GM12878 (cell line): ENCODE results near the gene DDX10. TPM values are rescaled to one million over a fixed set of nuclear protein-coding genes. Genes with fewer than 3 reads are reported as not detected.

Source experiments
- ATAC-seq: fragments of 200-7000 bp; cut with Tn5 transposase; 3 replicates; pipeline ENCODE4 v1.9.1; 2020; ENCODE audit warnings: mild to moderate bottlenecking, moderate library complexity
- BruUV-seq: library from RNA; stranded (reverse); fragments of 400-500 nt; replicated peaks from 2 replicates; lab custom pipeline; 2021; lab: Mats Ljungman, UMichigan
- CTCF ChIA-PET: fragments of 300-600 bp; sonication (Branson Sonifier 250); formaldehyde crosslinking; extraction: SDS; loops from one replicate; lab custom pipeline; 2021; ENCODE audit warnings: inconsistent platforms; lab: Yijun Ruan, JAX
- POLR2A ChIA-PET: fragments of 350-600 bp; formaldehyde crosslinking; extraction: SDS; loops from one replicate; lab custom pipeline; 2021; ENCODE audit warnings: inconsistent platforms; lab: Charles Lee
- RAD21 ChIA-PET: fragments of 300-600 bp; sonication (Branson Sonifier 250); formaldehyde crosslinking; loops from one replicate; lab custom pipeline; 2023; ENCODE audit warnings: antibody characterized with exemption; ENCODE audit not compliant: unreplicated experiment; lab: Charles Lee
- SMC1A ChIA-PET: fragments of 300-600 bp; sonication (Branson Sonifier 250); formaldehyde crosslinking; loops from one replicate; lab custom pipeline; 2023; ENCODE audit not compliant: unreplicated experiment, uncharacterized antibody; lab: Charles Lee
- DNase-seq: peaks from one replicate; pipeline ENCODE4 v3.0.0-alpha.2; 2011; ENCODE audit warnings: low read depth, low spot score
- FAIRE-seq: peaks from 3 replicates; lab custom pipeline; 2011; peaks lifted over from hg19 to GRCh38; lab: Jason Lieb, UNC
- H2AFZ ChIP-seq: 2 replicates; pipeline ENCODE4 v1.6.0; 2011; ENCODE audit warnings: low read depth, low read length, control low read depth; ENCODE audit not compliant: control insufficient read depth
- H3K27ac ChIP-seq: 2 replicates; pipeline ENCODE4 v1.5.1; 2011; ENCODE audit warnings: control low read depth; ENCODE audit not compliant: control insufficient read depth, insufficient read depth
- H3K27me3 ChIP-seq, 2 experiments: replicated peaks in 1 of 2; 2 replicates each; pipeline versions ENCODE4 v1.6.0 to v1.6.1; 2011; ENCODE audit warnings: low read length in 1 of 2; ENCODE audit not compliant: control insufficient read depth in 2 of 2, insufficient read depth in 2 of 2
- H3K36me3 ChIP-seq, 2 experiments: 2 replicates each; pipeline ENCODE4 v1.5.1; 2011; ENCODE audit warnings: low read length in 1 of 2; ENCODE audit not compliant: control insufficient read depth in 2 of 2, insufficient read depth in 2 of 2
- H3K4me1 ChIP-seq: 2 replicates; pipeline ENCODE4 v1.6.1; 2011; ENCODE audit warnings: mild to moderate bottlenecking, low read length, moderate library complexity, mixed read lengths; ENCODE audit not compliant: control insufficient read depth, insufficient read depth
- H3K4me2 ChIP-seq: 2 replicates; pipeline ENCODE4 v1.6.0; 2011; ENCODE audit warnings: control low read depth; ENCODE audit not compliant: control insufficient read depth, insufficient read depth
- H3K4me3 ChIP-seq: fragments of 200-600 bp; sonication (generic); 2 replicates; pipeline ENCODE4 v1.5.1; 2016
- H3K79me2 ChIP-seq: 2 replicates; pipeline ENCODE4 v1.6.0; 2011; ENCODE audit warnings: low read length; ENCODE audit not compliant: control insufficient read depth, insufficient read depth
- H3K9ac ChIP-seq: 2 replicates; pipeline ENCODE4 v1.8.0; 2011; ENCODE audit warnings: low read length, control low read depth, mixed read lengths; ENCODE audit not compliant: control insufficient read depth, insufficient read depth
- H3K9me3 ChIP-seq: replicated peaks from 3 replicates; pipeline ENCODE4 v1.5.1; 2011; ENCODE audit warnings: mild to moderate bottlenecking, low read length; ENCODE audit not compliant: control insufficient read depth, insufficient read depth
- H4K20me1 ChIP-seq: 2 replicates; pipeline ENCODE4 v1.6.0; 2011; ENCODE audit not compliant: control insufficient read depth, insufficient read depth
- BCL11A ChIP-seq: IDR thresholded peaks from 2 replicates; pipeline ENCODE4 v1.6.1; 2011; ENCODE audit warnings: low read depth, low read length
- CHD2 ChIP-seq: IDR thresholded peaks from 2 replicates; pipeline ENCODE4 v1.6.1; 2011; ENCODE audit warnings: low read depth, low read length, improper control_type of control experiment, borderline replicate concordance
- EZH2 ChIP-seq: IDR thresholded peaks from 2 replicates; pipeline ENCODE4 v1.6.1; 2012; ENCODE audit warnings: low read depth, mild to moderate bottlenecking, control low read depth, inconsistent platforms, low read length, borderline replicate concordance; ENCODE audit not compliant: control insufficient read depth
- FOS ChIP-seq: IDR thresholded peaks from 3 replicates; pipeline ENCODE4 v1.6.1; 2011; ENCODE audit warnings: borderline replicate concordance; ENCODE audit not compliant: insufficient read length; ENCODE audit errors: extremely low read depth
- HDGF ChIP-seq: fragments of 450-650 bp; IDR thresholded peaks from 2 replicates; pipeline ENCODE4 v1.6.1; 2016; ENCODE audit warnings: antibody characterized with exemption
- IKZF2 ChIP-seq, 2 experiments: fragments of 450-650 bp; IDR thresholded peaks; 2 replicates each; pipeline ENCODE4 v1.6.1; 2017; ENCODE audit warnings: mild to moderate bottlenecking in 2 of 2, moderate library complexity in 2 of 2
- MYB ChIP-seq: fragments of 150-350 bp; IDR thresholded peaks from 2 replicates; pipeline ENCODE4 v1.6.1; 2014; ENCODE audit warnings: mild to moderate bottlenecking, low read depth, low read length, borderline replicate concordance
- PAX5 ChIP-seq: IDR thresholded peaks from 2 replicates; pipeline ENCODE4 v1.6.1; 2011; ENCODE audit warnings: low read depth, low read length, borderline replicate concordance
- RAD21 ChIP-seq: IDR thresholded peaks from 2 replicates; pipeline ENCODE4 v1.6.1; 2011; ENCODE audit warnings: mild to moderate bottlenecking, low read depth, low read length, moderate library complexity; ENCODE audit not compliant: insufficient read depth
- RFX5 ChIP-seq: IDR thresholded peaks from 2 replicates; pipeline ENCODE4 v1.6.1; 2011; ENCODE audit warnings: low read depth, low read length, improper control_type of control experiment
- SMC3 ChIP-seq: IDR thresholded peaks from 2 replicates; pipeline ENCODE4 v1.6.1; 2011; ENCODE audit warnings: low read length, improper control_type of control experiment, borderline replicate concordance
- WGBS: methylation state at CpG from one replicate; pipeline ENCODE4 v1.1.6; 2016; ENCODE audit warnings: low lambda C conversion rate; ENCODE audit not compliant: insufficient replicate concordance, insufficient coverage; ENCODE audit errors: missing lambda C conversion rate; 5-methylcytosine and 5-hydroxymethylcytosine counted together
- in situ Hi-C: fragments of 300-500 bp; cut with MboI; formaldehyde crosslinking; loops from 9 replicates; pipeline ENCODE4 v1.14.3; 2018; ENCODE audit warnings: mixed read lengths
- intact Hi-C: fragments of 100-400 bp; cut with micrococcal nuclease; formaldehyde crosslinking; loops from one replicate; pipeline ENCODE4 v1.14.2; 2022; ENCODE audit not compliant: unreplicated experiment
- polyA plus RNA-seq, 11 experiments: library from polyadenylated mRNA; depleted of rRNA in 4 of 11; unstranded in 6 of 11; stranded (reverse) in 5 of 11; fragments of >200 nt; fragmentation: Nextera tagmentation in 4 of 11; fragmentation: Illumina TruSeq in 1 of 11; extraction: Ambion mirVana in 4 of 11; extraction: Trizol in 1 of 11; gene quantifications; 1 replicate in 1 of 11; 2 replicates in 10 of 11; pipeline versions ENCODE4 v1.2.1 to v1.2.3, GENCODE V29; 2011 to 2016; ENCODE audit warnings: inconsistent platforms in 2 of 11, missing spikeins in 2 of 11, low read depth in 1 of 11
- total RNA-seq, 4 experiments: library from RNA; depleted of rRNA in 3 of 4; stranded (reverse); fragments of >200 nt in 3 of 4; fragmentation: Illumina TruSeq in 1 of 4; extraction: Trizol in 1 of 4; gene quantifications; 2 replicates each; pipeline versions ENCODE4 v1.2.1 to v1.2.3, GENCODE V29; 2013 to 2021
- TF ChIP-seq, protein P1 (sequence below): fragments of 450-650 bp; IDR thresholded peaks from 2 replicates; pipeline ENCODE4 v1.6.1; 2018; ENCODE audit warnings: mild to moderate bottlenecking, low read depth, moderate library complexity; ENCODE audit not compliant: partially characterized antibody
- TF ChIP-seq, protein P2 (sequence below): fragments of 450-650 bp; IDR thresholded peaks from 2 replicates; pipeline ENCODE4 v1.6.1; 2016; ENCODE audit warnings: mild to moderate bottlenecking
- TF ChIP-seq, protein P3 (sequence below): IDR thresholded peaks from 2 replicates; pipeline ENCODE4 v1.6.1; 2011; ENCODE audit warnings: borderline replicate concordance, low read depth, mild to moderate bottlenecking, moderate library complexity, low read length; ENCODE audit not compliant: insufficient read depth, poor library complexity, severe bottlenecking

DDX10 gene
- total and polyA plus RNA-seq, 10 of the 15 experiments (the other 5 are each of a cell fraction or from before 2014, with no cell fraction given): 20.9 to 51.5 (median 31.9) TPM

DNA sequence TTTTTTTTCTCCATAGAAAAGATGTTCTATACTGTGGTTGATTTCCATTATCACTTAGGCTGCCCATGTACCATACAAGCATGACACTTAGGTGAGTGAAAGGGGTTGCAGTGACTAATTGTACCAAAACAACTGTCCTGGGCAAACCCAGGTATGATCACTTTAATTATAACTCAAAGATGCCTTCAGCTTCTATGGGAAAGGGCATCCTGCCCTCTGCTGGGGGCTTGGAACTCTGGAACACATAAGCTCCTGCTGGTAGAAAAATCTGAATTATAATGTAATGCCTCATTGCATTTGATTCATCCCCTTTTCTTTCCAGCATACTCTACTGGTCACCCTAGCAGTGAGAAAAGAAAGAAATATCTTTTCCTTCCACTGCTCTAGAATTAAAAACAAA, 206.3 kb downstream of the DDX10 start (continued):
- TF ChIP-seq, protein P1, sequence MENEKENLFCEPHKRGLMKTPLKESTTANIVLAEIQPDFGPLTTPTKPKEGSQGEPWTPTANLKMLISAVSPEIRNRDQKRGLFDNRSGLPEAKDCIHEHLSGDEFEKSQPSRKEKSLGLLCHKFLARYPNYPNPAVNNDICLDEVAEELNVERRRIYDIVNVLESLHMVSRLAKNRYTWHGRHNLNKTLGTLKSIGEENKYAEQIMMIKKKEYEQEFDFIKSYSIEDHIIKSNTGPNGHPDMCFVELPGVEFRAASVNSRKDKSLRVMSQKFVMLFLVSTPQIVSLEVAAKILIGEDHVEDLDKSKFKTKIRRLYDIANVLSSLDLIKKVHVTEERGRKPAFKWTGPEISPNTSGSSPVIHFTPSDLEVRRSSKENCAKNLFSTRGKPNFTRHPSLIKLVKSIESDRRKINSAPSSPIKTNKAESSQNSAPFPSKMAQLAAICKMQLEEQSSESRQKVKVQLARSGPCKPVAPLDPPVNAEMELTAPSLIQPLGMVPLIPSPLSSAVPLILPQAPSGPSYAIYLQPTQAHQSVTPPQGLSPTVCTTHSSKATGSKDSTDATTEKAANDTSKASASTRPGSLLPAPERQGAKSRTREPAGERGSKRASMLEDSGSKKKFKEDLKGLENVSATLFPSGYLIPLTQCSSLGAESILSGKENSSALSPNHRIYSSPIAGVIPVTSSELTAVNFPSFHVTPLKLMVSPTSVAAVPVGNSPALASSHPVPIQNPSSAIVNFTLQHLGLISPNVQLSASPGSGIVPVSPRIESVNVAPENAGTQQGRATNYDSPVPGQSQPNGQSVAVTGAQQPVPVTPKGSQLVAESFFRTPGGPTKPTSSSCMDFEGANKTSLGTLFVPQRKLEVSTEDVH: no peak
- TF ChIP-seq IKZF2 (IDR thresholded peaks at IDR 0.05) (no peak), SMC3 (peak; percentile 60; the same call in 1 of the 2 replicates), RAD21 (peak; percentile 77)
- TF ChIP-seq, all 136 proteins: peak for 3

DNA sequence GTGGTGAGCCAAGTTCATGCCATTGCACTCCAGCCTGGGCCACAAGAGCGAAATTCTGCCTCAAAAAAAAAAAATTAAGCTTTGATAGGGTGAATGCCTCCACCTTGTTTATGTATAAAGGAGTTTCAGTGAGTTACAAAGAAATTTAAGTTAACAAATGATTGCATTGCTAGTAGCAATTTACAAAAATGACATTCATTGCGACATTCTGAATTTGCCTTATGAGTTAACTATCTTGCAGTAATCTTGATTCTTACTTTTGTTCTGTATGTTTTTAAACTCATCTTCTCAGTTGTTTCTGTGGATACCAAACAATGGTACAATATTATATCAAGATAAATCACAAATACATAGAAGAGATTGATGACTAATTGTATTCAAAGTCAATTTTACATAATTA, 207.0 kb downstream of the DDX10 start:
- intact Hi-C loops: loop anchor here (1.0 kb wide), 1 partner anchor 174 kb away; no protein-coding TSS in a partner anchor
- ATAC-seq (no peak), FAIRE-seq (no peak), DNase-seq (no peak)
- no peak overlapping the region for H2AFZ ChIP-seq
- no peaks in the 10 kb centered on the region for H3K4me1 ChIP-seq
- H3K9ac ChIP-seq: no peak overlapping the region
- no peak overlapping the region for H3K4me3 ChIP-seq
- ChIA-PET CTCF (interaction anchor here (0.6 to 6.3 kb wide), 13 partner anchors 10 to 1408 kb away, joined by 3 to 50 read pairs (median 3); no protein-coding TSS in a partner anchor), RAD21 (interaction anchor here (1.0 to 4.9 kb wide), 5 partner anchors 17 to 177 kb away, joined by 3 to 37 read pairs (median 5); no protein-coding TSS in a partner anchor), POLR2A (interaction anchor here (0.6 kb wide), 1 partner anchor 140 kb away, joined by 3 read pairs; no protein-coding TSS in a partner anchor), SMC1A (interaction anchor here (0.6 to 2.5 kb wide), 8 partner anchors 9 to 174 kb away, joined by 3 to 20 read pairs (median 4); no protein-coding TSS in a partner anchor)
- in situ Hi-C loops: loop anchor here (5.0 kb wide), 1 partner anchor 175 kb away; no protein-coding TSS in a partner anchor
- BruUV-seq: no TSS peak
- no peaks in the 10 kb centered on the region for H3K36me3 ChIP-seq
- no peaks in the 10 kb centered on the region for H3K9me3 ChIP-seq
- no peak overlapping the region for H3K27ac ChIP-seq
- H3K4me2 ChIP-seq: no peak overlapping the region
- 100% methylated on average over 2 of the region's 2 CpGs for WGBS
- H3K79me2 ChIP-seq: no peaks in the 10 kb centered on the region
- no peaks in the 10 kb centered on the region for H4K20me1 ChIP-seq
- H3K27me3 ChIP-seq: no peaks in the 10 kb centered on the region
- TF ChIP-seq PAX5 (no peak), RFX5 (no peak), BCL11A (no peak), CHD2 (no peak), FOS (no peak), MYB (no peak), HDGF (no peak), EZH2 (no peak)
- TF ChIP-seq, protein P2, sequence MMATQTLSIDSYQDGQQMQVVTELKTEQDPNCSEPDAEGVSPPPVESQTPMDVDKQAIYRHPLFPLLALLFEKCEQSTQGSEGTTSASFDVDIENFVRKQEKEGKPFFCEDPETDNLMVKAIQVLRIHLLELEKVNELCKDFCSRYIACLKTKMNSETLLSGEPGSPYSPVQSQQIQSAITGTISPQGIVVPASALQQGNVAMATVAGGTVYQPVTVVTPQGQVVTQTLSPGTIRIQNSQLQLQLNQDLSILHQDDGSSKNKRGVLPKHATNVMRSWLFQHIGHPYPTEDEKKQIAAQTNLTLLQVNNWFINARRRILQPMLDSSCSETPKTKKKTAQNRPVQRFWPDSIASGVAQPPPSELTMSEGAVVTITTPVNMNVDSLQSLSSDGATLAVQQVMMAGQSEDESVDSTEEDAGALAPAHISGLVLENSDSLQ: no peak
- TF ChIP-seq, protein P3, sequence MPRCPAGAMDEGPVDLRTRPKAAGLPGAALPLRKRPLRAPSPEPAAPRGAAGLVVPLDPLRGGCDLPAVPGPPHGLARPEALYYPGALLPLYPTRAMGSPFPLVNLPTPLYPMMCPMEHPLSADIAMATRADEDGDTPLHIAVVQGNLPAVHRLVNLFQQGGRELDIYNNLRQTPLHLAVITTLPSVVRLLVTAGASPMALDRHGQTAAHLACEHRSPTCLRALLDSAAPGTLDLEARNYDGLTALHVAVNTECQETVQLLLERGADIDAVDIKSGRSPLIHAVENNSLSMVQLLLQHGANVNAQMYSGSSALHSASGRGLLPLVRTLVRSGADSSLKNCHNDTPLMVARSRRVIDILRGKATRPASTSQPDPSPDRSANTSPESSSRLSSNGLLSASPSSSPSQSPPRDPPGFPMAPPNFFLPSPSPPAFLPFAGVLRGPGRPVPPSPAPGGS: no peak
